Heart left ventricle (tissue), 13 donors: ENCODE measurements around the gene CELA3B.
"Not testable (repeated sequence)": the region's sequence is repeated elsewhere in the genome, so short reads cannot be mapped to it uniquely, and the experiment has no call there.

Source experiments
- CTCF ChIP-seq, 12 donors: fragments of 200-600 bp; sonication (generic) in 4 of 12; IDR thresholded peaks; one replicate each; pipeline versions ENCODE4 v1.5.0 to v1.8.0; 2018 to 2022; ENCODE audit warnings: antibody characterized with exemption in 12 of 12, mild to moderate bottlenecking in 5 of 12
- POLR2A ChIP-seq, 2 donors: fragments of 450-650 bp; IDR thresholded peaks; one replicate each; pipeline ENCODE4 v1.6.1; 2017; ENCODE audit warnings: antibody characterized with exemption in 2 of 2, mild to moderate bottlenecking in 2 of 2, moderate library complexity in 2 of 2
- donor health status: ischemic (EF 13 %, LVEDD 7.1; RV severe dilation, severe dysfunction).
- donor health status: DM: no; HTN: yes; CAD: no.
- donor health status: DM: no; HTN: no; CAD: no.
- donor health status: ischemic (EF 25% LVEDD 6.9; RV normal size, moderate dysfunction).
- donor health status: ischemic (EF 25% LVEDD 5.7; RV mildly dilated, moderate dysfunction).
- donor health status: ischemic (EF 35%, LVEDD 5.7; RV mildly dilated, moderate dysfunction).
- donor health status: nonischemic (EF 11% LVEDD 7.7; RV severe dilation, severe dysfunction).
- donor health status: DM: yes; HTN: yes; CAD: no.
- donor health status: PGD.
- donor health status: ischemic (EF 29% LVEDD 5.4; RV normal size, mild dysfunction).
- donor health status: nonischemic (EF 23%, LVEDD 6.1; RV moderate dilation, normal function).

DNA sequence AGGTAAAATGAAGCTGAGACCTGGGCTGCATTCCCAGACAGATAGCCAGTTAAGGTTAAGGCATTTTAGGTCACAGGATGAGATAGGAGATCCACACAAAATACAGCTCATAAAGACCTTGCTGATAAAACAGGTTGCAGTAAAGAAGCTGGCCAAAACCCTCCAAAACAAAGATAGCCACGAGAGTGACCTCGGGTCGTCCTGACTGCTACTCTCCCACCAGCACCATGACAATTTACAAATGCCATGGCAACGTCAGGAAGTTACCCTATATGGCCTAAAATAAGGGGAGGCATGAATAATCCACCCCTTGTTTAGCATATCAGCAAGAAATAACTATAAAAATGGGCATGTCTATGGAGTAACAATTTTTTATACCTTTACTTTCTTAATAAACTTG lies 6.3 kb upstream of the CELA3B start:
- TF ChIP-seq POLR2A, CTCF (IDR thresholded peaks at IDR 0.05): not testable (repeated sequence)
